WTC11 (cell line): Measurements from ENCODE around the gene ACSF3. TPM values are rescaled to one million over a fixed set of nuclear protein-coding genes. Genes with fewer than 3 reads are reported as not detected.

Experiments used
- ATAC-seq: fragments of 200-7000 bp; cut with Tn5 transposase; 2 replicates; pipeline ENCODE4 v1.10.0; 2021; ENCODE audit warnings: mild to moderate bottlenecking, moderate library complexity
- CTCF ChIA-PET: fragments of 300-600 bp; sonication (Branson Sonifier 250); formaldehyde crosslinking; loops from one replicate; lab custom pipeline; 2021; ENCODE audit warnings: antibody characterized with exemption; lab: Charles Lee
- POLR2A ChIA-PET: fragments of 350-600 bp; sonication (Branson Sonifier 250); formaldehyde crosslinking; loops from one replicate; lab custom pipeline; 2021; ENCODE audit warnings: antibody characterized with exemption; lab: Charles Lee
- DNase-seq: peaks from one replicate; pipeline ENCODE4 v3.0.0; 2021; ENCODE audit warnings: low spot score
- H3K27ac Mint-ChIP-seq: 2 replicates; pipeline ENCODE4 v1.8.0; 2021; ENCODE audit warnings: mixed read lengths
- H3K27me3 Mint-ChIP-seq: 2 replicates; pipeline ENCODE4 v1.8.0; 2021; ENCODE audit warnings: low read depth, mild to moderate bottlenecking, moderate library complexity, mixed read lengths
- H3K36me3 Mint-ChIP-seq: 2 replicates; pipeline ENCODE4 v1.8.0; 2021; ENCODE audit warnings: mixed read lengths
- H3K4me1 Mint-ChIP-seq: 2 replicates; pipeline ENCODE4 v1.8.0; 2022; ENCODE audit warnings: mixed read lengths
- H3K4me3 Mint-ChIP-seq: 2 replicates; pipeline ENCODE4 v1.8.0; 2021; ENCODE audit warnings: mild to moderate bottlenecking, moderate library complexity, mixed read lengths
- H3K9me3 Mint-ChIP-seq: 2 replicates; pipeline ENCODE4 v1.8.0; 2021; ENCODE audit warnings: mixed read lengths
- ATF1 ChIP-seq: sonication (generic); formaldehyde crosslinking; IDR thresholded peaks from 2 replicates; pipeline ENCODE4 v1.8.1; 2023; ENCODE audit warnings: mild to moderate bottlenecking, moderate library complexity, missing genetic modification reagents
- CREB1 ChIP-seq: sonication (generic); formaldehyde crosslinking; IDR thresholded peaks from 2 replicates; pipeline ENCODE4 v1.8.0; 2023; ENCODE audit warnings: mild to moderate bottlenecking, missing genetic modification reagents
- CREM ChIP-seq: sonication (generic); formaldehyde crosslinking; IDR thresholded peaks from 2 replicates; pipeline ENCODE4 v1.8.1; 2022; ENCODE audit warnings: mild to moderate bottlenecking, missing genetic modification reagents, moderate library complexity
- CTCF ChIP-seq: fragments of 200-600 bp; IDR thresholded peaks from 2 replicates; pipeline ENCODE4 v1.8.0; 2022; ENCODE audit warnings: antibody characterized with exemption
- ETV6 ChIP-seq: sonication (generic); formaldehyde crosslinking; IDR thresholded peaks from 2 replicates; pipeline ENCODE4 v1.8.1; 2022; ENCODE audit warnings: mild to moderate bottlenecking, missing genetic modification reagents
- FOXK1 ChIP-seq: sonication (generic); formaldehyde crosslinking; IDR thresholded peaks from 2 replicates; pipeline ENCODE4 v1.8.0; 2022; ENCODE audit warnings: mild to moderate bottlenecking, moderate library complexity, missing genetic modification reagents
- JAZF1 ChIP-seq: fragments of 250-450 bp; sonication (Bioruptor Pico); IDR thresholded peaks from 2 replicates; pipeline ENCODE4 v1.9.0; 2021; ENCODE audit warnings: moderate library complexity, mild to moderate bottlenecking, inconsistent platforms
- JUN ChIP-seq: sonication (generic); formaldehyde crosslinking; IDR thresholded peaks from 2 replicates; pipeline ENCODE4 v1.8.0; 2023; ENCODE audit warnings: mild to moderate bottlenecking, missing genetic modification reagents
- KAT7 ChIP-seq: sonication (generic); formaldehyde crosslinking; IDR thresholded peaks from 2 replicates; pipeline ENCODE4 v1.8.1; 2023; ENCODE audit warnings: missing genetic modification reagents, mild to moderate bottlenecking, borderline replicate concordance
- MAX ChIP-seq: sonication (generic); formaldehyde crosslinking; IDR thresholded peaks from 2 replicates; pipeline ENCODE4 v1.8.0; 2022; ENCODE audit warnings: mild to moderate bottlenecking, missing genetic modification reagents
- NFE2L1 ChIP-seq: sonication (generic); formaldehyde crosslinking; IDR thresholded peaks from 2 replicates; pipeline ENCODE4 v1.8.1; 2023; ENCODE audit warnings: missing genetic modification reagents
- NR2C2 ChIP-seq: sonication (generic); formaldehyde crosslinking; IDR thresholded peaks from 2 replicates; pipeline ENCODE4 v1.8.0; 2022; ENCODE audit warnings: mild to moderate bottlenecking, missing genetic modification reagents
- NR3C1 ChIP-seq: sonication (generic); formaldehyde crosslinking; conservative IDR thresholded peaks from 2 replicates; pipeline ENCODE4 v1.8.1; 2023; ENCODE audit warnings: low read depth, mild to moderate bottlenecking, missing genetic modification reagents
- RORB ChIP-seq: fragments of 250-450 bp; sonication (Bioruptor Pico); IDR thresholded peaks from 2 replicates; pipeline ENCODE4 v1.9.0; 2021; ENCODE audit warnings: mild to moderate bottlenecking
- TCF7 ChIP-seq: sonication (generic); formaldehyde crosslinking; IDR thresholded peaks from 2 replicates; pipeline ENCODE4 v1.8.0; 2022; ENCODE audit warnings: mild to moderate bottlenecking, low read depth, missing genetic modification reagents, moderate library complexity
- TEAD1 ChIP-seq: sonication (generic); formaldehyde crosslinking; IDR thresholded peaks from 2 replicates; pipeline ENCODE4 v1.8.0; 2022; ENCODE audit warnings: mild to moderate bottlenecking, missing genetic modification reagents
- USF2 ChIP-seq: sonication (generic); formaldehyde crosslinking; IDR thresholded peaks from 2 replicates; pipeline ENCODE4 v1.8.1; 2023; ENCODE audit warnings: mild to moderate bottlenecking, missing genetic modification reagents, moderate library complexity
- ZNF138 ChIP-seq: sonication (generic); formaldehyde crosslinking; conservative IDR thresholded peaks from 2 replicates; pipeline ENCODE4 v1.8.1; 2022; ENCODE audit warnings: mild to moderate bottlenecking, moderate library complexity, missing genetic modification reagents
- ZNF416 ChIP-seq: fragments of 250-450 bp; sonication (Bioruptor Pico); IDR thresholded peaks from 2 replicates; pipeline ENCODE4 v1.9.0; 2021; ENCODE audit warnings: mild to moderate bottlenecking, inconsistent platforms
- ZNF512 ChIP-seq: sonication (generic); formaldehyde crosslinking; IDR thresholded peaks from 2 replicates; pipeline ENCODE4 v1.8.1; 2022; ENCODE audit warnings: missing genetic modification reagents, borderline replicate concordance
- total RNA-seq: library from RNA; stranded (reverse); gene quantifications from 3 replicates; pipeline ENCODE4 v1.2.3, GENCODE V29; 2021
- TF ChIP-seq, protein P1 (sequence below): sonication (generic); formaldehyde crosslinking; IDR thresholded peaks from 2 replicates; pipeline ENCODE4 v1.8.1; 2022; ENCODE audit warnings: low read depth, mild to moderate bottlenecking, moderate library complexity, missing genetic modification reagents, borderline replicate concordance
- TF ChIP-seq, protein P2 (sequence below): sonication (generic); formaldehyde crosslinking; IDR thresholded peaks from 2 replicates; pipeline ENCODE4 v1.8.0; 2022; ENCODE audit warnings: mild to moderate bottlenecking, missing genetic modification reagents
- TF ChIP-seq, protein P3 (sequence below): sonication (generic); formaldehyde crosslinking; IDR thresholded peaks from 2 replicates; pipeline ENCODE4 v1.8.1; 2022; ENCODE audit warnings: mild to moderate bottlenecking, moderate library complexity, missing genetic modification reagents

The ACSF3 gene
- total RNA-seq, 1 experiment from 2014 or later: 22.9 TPM

- Mint-ChIP-seq H3K9me3 (peaks cover 19% of the 10 kb centered on the region), H3K36me3 (peaks cover 26% of the 10 kb centered on the region), H3K4me1 (no peaks in the 10 kb centered on the region), H3K27ac (no peak overlapping the region), H3K27me3 (peaks cover 5% of the 10 kb centered on the region), H3K4me3 (no peak overlapping the region)
- ATAC-seq: no peak
- TF ChIP-seq MAX (CRISPR knock-in tag) (no peak), ATF1 (CRISPR knock-in tag) (no peak), TCF7 (CRISPR knock-in tag) (no peak), ZNF512 (no peak), JAZF1 (no peak), ZNF138 (CRISPR knock-in tag) (no peak), ETV6 (CRISPR knock-in tag) (no peak), NR3C1 (CRISPR knock-in tag) (no peak), KAT7 (CRISPR knock-in tag) (no peak)
- TF ChIP-seq, protein P1, sequence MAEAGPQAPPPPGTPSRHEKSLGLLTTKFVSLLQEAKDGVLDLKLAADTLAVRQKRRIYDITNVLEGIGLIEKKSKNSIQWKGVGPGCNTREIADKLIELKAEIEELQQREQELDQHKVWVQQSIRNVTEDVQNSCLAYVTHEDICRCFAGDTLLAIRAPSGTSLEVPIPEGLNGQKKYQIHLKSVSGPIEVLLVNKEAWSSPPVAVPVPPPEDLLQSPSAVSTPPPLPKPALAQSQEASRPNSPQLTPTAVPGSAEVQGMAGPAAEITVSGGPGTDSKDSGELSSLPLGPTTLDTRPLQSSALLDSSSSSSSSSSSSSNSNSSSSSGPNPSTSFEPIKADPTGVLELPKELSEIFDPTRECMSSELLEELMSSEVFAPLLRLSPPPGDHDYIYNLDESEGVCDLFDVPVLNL: no peak
- DNase-seq: no peak
- ChIA-PET POLR2A (no interaction called here), CTCF (interaction anchor here (2.3 kb wide), 1 partner anchor 13 kb away, joined by 13 read pairs; no protein-coding TSS in a partner anchor)
Measured at GRCh38 chr16:89154390-89155183, 60.9 kb downstream of the ACSF3 start.

DNA sequence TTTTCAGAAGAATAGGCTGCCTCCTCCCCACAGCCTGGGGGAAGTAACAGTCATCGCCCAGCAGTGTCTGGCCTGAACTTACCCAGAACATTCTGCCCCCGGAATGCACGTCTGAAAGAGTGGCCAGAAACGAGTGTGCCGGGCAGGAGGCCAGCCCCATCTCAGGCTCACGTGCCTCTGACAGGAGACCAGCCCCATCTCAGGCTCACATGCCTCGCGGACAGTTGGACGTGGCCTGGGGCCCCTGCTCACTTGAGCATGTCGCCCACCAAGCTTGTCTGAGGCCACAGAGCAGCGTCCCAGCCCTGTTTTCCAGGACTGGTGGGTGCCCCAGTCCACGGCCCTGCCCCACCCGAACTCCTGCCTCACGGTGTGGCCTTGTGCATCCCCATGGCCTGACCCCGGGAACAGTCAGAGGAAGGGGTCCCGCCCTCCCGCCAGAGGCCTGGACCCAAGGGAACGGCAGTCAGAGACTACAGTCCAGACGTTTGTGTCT lies 61.6 kb downstream of the ACSF3 start:
- Mint-ChIP-seq H3K27ac (no peak overlapping the region), H3K36me3 (peaks cover 19% of the 10 kb centered on the region), H3K4me1 (no peaks in the 10 kb centered on the region), H3K4me3 (no peak overlapping the region), H3K9me3 (peaks cover 17% of the 10 kb centered on the region), H3K27me3 (peaks cover 5% of the 10 kb centered on the region)
- no peak for DNase-seq
- TF ChIP-seq, protein P2, sequence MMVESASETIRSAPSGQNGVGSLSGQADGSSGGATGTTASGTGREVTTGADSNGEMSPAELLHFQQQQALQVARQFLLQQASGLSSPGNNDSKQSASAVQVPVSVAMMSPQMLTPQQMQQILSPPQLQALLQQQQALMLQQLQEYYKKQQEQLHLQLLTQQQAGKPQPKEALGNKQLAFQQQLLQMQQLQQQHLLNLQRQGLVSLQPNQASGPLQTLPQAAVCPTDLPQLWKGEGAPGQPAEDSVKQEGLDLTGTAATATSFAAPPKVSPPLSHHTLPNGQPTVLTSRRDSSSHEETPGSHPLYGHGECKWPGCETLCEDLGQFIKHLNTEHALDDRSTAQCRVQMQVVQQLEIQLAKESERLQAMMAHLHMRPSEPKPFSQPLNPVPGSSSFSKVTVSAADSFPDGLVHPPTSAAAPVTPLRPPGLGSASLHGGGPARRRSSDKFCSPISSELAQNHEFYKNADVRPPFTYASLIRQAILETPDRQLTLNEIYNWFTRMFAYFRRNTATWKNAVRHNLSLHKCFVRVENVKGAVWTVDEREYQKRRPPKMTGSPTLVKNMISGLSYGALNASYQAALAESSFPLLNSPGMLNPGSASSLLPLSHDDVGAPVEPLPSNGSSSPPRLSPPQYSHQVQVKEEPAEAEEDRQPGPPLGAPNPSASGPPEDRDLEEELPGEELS (CRISPR knock-in tag): no peak
- TF ChIP-seq JUN (CRISPR knock-in tag) (no peak), FOXK1 (CRISPR knock-in tag) (no peak), KAT7 (CRISPR knock-in tag) (no peak), NR2C2 (no peak), ZNF416 (no peak), CREB1 (CRISPR knock-in tag) (no peak), NFE2L1 (no peak), RORB (no peak), TEAD1 (CRISPR knock-in tag) (no peak), USF2 (CRISPR knock-in tag) (no peak), TCF7 (CRISPR knock-in tag) (no peak), CTCF (no peak), CREM (CRISPR knock-in tag) (no peak), ZNF512 (no peak)
- TF ChIP-seq, protein P3, sequence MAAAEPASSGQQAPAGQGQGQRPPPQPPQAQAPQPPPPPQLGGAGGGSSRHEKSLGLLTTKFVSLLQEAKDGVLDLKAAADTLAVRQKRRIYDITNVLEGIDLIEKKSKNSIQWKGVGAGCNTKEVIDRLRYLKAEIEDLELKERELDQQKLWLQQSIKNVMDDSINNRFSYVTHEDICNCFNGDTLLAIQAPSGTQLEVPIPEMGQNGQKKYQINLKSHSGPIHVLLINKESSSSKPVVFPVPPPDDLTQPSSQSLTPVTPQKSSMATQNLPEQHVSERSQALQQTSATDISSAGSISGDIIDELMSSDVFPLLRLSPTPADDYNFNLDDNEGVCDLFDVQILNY (CRISPR knock-in tag): no peak
- ATAC-seq: no peak
- ChIA-PET CTCF (interaction anchor here (2.3 kb wide), 1 partner anchor 12 kb away, joined by 13 read pairs; no protein-coding TSS in a partner anchor), POLR2A (no interaction called here)
